ENCODE measurements around the gene MYB.
"Not testable (repeated sequence)": the region's sequence is repeated elsewhere in the genome, so short reads cannot be mapped to it uniquely, and the experiment has no call there.

MYB gene

GRCh38 chr6:135149376-135149775 lies 31.7 kb upstream of the MYB start:
- ChIA-PET POLR2A (no interaction called here), CTCF (interaction anchor here (0.7 to 3.6 kb wide), 5 partner anchors 10 to 35 kb away, joined by 3 to 23 read pairs (median 5); no protein-coding TSS in a partner anchor)
- DNase-seq (ENCODE audit: extremely low spot score), result no peak
- no peak for TF ChIP-seq CTCF (IDR thresholded peaks at IDR 0.05; ENCODE audit: control extremely low read depth, extremely low read depth, low read depth, missing control alignments)

GRCh38 chr6:135150481-135150880 lies 30.6 kb upstream of the MYB start:
- DNase-seq (ENCODE audit: extremely low spot score); POLR2A ChIA-PET; CTCF ChIA-PET: not testable (repeated sequence)

GRCh38 chr6:135154125-135154524 lies 27.0 kb upstream of the MYB start:
- POLR2A ChIA-PET; DNase-seq (ENCODE audit: extremely low spot score): not testable (repeated sequence)
- CTCF ChIA-PET, result interaction anchor here (1.5 kb wide), 1 partner anchor 14 kb away, joined by 5 read pairs; no protein-coding TSS in a partner anchor

GRCh38 chr6:135158397-135158796 lies 22.7 kb upstream of the MYB start:
- ChIA-PET CTCF (interaction anchor here (1.2 to 13.4 kb wide), 6 partner anchors 10 to 265 kb away, joined by 3 to 135 read pairs (median 12); no protein-coding TSS in a partner anchor), POLR2A (no interaction called here)
- TF ChIP-seq CTCF (IDR thresholded peaks at IDR 0.05; ENCODE audit: control extremely low read depth, extremely low read depth, low read depth, missing control alignments), result no peak
- DNase-seq (ENCODE audit: extremely low spot score), result no peak

GRCh38 chr6:135159531-135159930 lies 21.6 kb upstream of the MYB start:
- ChIA-PET POLR2A (interaction anchor here (0.6 kb wide), 2 partner anchors 99 to 1094 kb away, joined by 4 to 5 read pairs; no protein-coding TSS in a partner anchor), CTCF (interaction anchor here (0.8 to 13.4 kb wide), 10 partner anchors 8 to 72 kb away, joined by 3 to 135 read pairs (median 4); no protein-coding TSS in a partner anchor)
- peak; percentile 36 for DNase-seq (ENCODE audit: extremely low spot score)
- no peak for TF ChIP-seq CTCF (IDR thresholded peaks at IDR 0.05; ENCODE audit: control extremely low read depth, extremely low read depth, low read depth, missing control alignments)

GRCh38 chr6:135161411-135162395 lies 19.4 kb upstream of the MYB start:
- DNase-seq (ENCODE audit: extremely low spot score), result peak; percentile 24
- CTCF ChIA-PET, result interaction anchor here (0.7 to 13.4 kb wide), 29 partner anchors 9 to 268 kb away, joined by 3 to 135 read pairs (median 4); partner anchors contain the start of genes HBS1L and MYB
- no peak for TF ChIP-seq CTCF (IDR thresholded peaks at IDR 0.05; ENCODE audit: control extremely low read depth, extremely low read depth, low read depth, missing control alignments)
- POLR2A ChIA-PET, result no interaction called here

GRCh38 chr6:135162678-135163439 lies 18.2 kb upstream of the MYB start:
- ChIA-PET CTCF (interaction anchor here (0.6 to 13.4 kb wide), 35 partner anchors 9 to 277 kb away, joined by 3 to 135 read pairs (median 4); partner anchors contain the start of genes HBS1L and MYB), POLR2A (interaction anchor here (0.6 kb wide), 1 partner anchor 75 kb away, joined by 12 read pairs; no protein-coding TSS in a partner anchor)
- no peak for DNase-seq (ENCODE audit: extremely low spot score)
- peak; percentile 71 for TF ChIP-seq CTCF (IDR thresholded peaks at IDR 0.05; ENCODE audit: control extremely low read depth, extremely low read depth, low read depth, missing control alignments)

Measured in GM10248 (cell line).